ENCODE results near the gene XRCC4. TPM values are rescaled to one million over a fixed set of nuclear protein-coding genes. Genes with fewer than 3 reads are reported as not detected.
"Not testable (repeated sequence)": the region's sequence is repeated elsewhere in the genome, so short reads cannot be mapped to it uniquely, and the experiment has no call there.

XRCC4 gene
- total RNA-seq, 1 experiment from 2014 or later = 12.2 TPM

- no peak for DNase-seq
- Histone ChIP-seq H3K36me3 (replicated peaks; ENCODE audit: control insufficient read depth, insufficient read depth, low read length) (no peaks in the 10 kb centered on the region), H3K27me3 (ENCODE audit: control insufficient read depth, insufficient read depth, low read length) (no peaks in the 10 kb centered on the region), H3K4me3 (ENCODE audit: insufficient read depth, low read depth, low read length) (no peak overlapping the region)
These were observed 41.1 kb downstream of the XRCC4 start for GRCh38 chr5:83118471-83118870.

GRCh38 chr5:83118976-83119375, 41.6 kb downstream of the XRCC4 start:
- no peak overlapping the region for H3K4me3 ChIP-seq (ENCODE audit: insufficient read depth, low read depth, low read length)
- DNase-seq = no peak
- no peaks in the 10 kb centered on the region for H3K36me3 ChIP-seq (replicated peaks; ENCODE audit: control insufficient read depth, insufficient read depth, low read length)
- no peaks in the 10 kb centered on the region for H3K27me3 ChIP-seq (ENCODE audit: control insufficient read depth, insufficient read depth, low read length)

GRCh38 chr5:83124593-83124992, 47.2 kb downstream of the XRCC4 start:
- DNase-seq = no peak
- Histone ChIP-seq H3K4me3 (ENCODE audit: insufficient read depth, low read depth, low read length) (no peak overlapping the region), H3K27me3 (ENCODE audit: control insufficient read depth, insufficient read depth, low read length) (no peaks in the 10 kb centered on the region), H3K36me3 (replicated peaks; ENCODE audit: control insufficient read depth, insufficient read depth, low read length) (no peaks in the 10 kb centered on the region)

- DNase-seq = no peak
- H3K36me3 ChIP-seq (replicated peaks; ENCODE audit: control insufficient read depth, insufficient read depth, low read length) = no peaks in the 10 kb centered on the region
- H3K4me3 ChIP-seq (ENCODE audit: insufficient read depth, low read depth, low read length) = no peak overlapping the region
- no peaks in the 10 kb centered on the region for H3K27me3 ChIP-seq (ENCODE audit: control insufficient read depth, insufficient read depth, low read length)
These were observed 48.2 kb downstream of the XRCC4 start for GRCh38 chr5:83125560-83125959.

- H3K36me3 ChIP-seq (replicated peaks; ENCODE audit: control insufficient read depth, insufficient read depth, low read length) = no peaks in the 10 kb centered on the region
- no peak for DNase-seq
- H3K4me3 ChIP-seq (ENCODE audit: insufficient read depth, low read depth, low read length) = no peak overlapping the region
- no peaks in the 10 kb centered on the region for H3K27me3 ChIP-seq (ENCODE audit: control insufficient read depth, insufficient read depth, low read length)
These were observed 49.2 kb downstream of the XRCC4 start for GRCh38 chr5:83126501-83126900.

GRCh38 chr5:83133797-83134196, 56.5 kb downstream of the XRCC4 start:
- Histone ChIP-seq H3K27me3 (ENCODE audit: control insufficient read depth, insufficient read depth, low read length) (no peaks in the 10 kb centered on the region), H3K36me3 (replicated peaks; ENCODE audit: control insufficient read depth, insufficient read depth, low read length) (no peaks in the 10 kb centered on the region), H3K4me3 (ENCODE audit: insufficient read depth, low read depth, low read length) (no peak overlapping the region)
- peak; percentile 2 for DNase-seq

- Histone ChIP-seq H3K4me3 (ENCODE audit: insufficient read depth, low read depth, low read length) (no peak overlapping the region), H3K27me3 (ENCODE audit: control insufficient read depth, insufficient read depth, low read length) (no peaks in the 10 kb centered on the region), H3K36me3 (replicated peaks; ENCODE audit: control insufficient read depth, insufficient read depth, low read length) (no peaks in the 10 kb centered on the region)
- DNase-seq = no peak
These were observed 65.2 kb downstream of the XRCC4 start for GRCh38 chr5:83142526-83142925.

GRCh38 chr5:83145241-83145640, 67.9 kb downstream of the XRCC4 start:
- Histone ChIP-seq H3K4me3 (ENCODE audit: insufficient read depth, low read depth, low read length) (no peak overlapping the region), H3K27me3 (ENCODE audit: control insufficient read depth, insufficient read depth, low read length) (no peaks in the 10 kb centered on the region), H3K36me3 (replicated peaks; ENCODE audit: control insufficient read depth, insufficient read depth, low read length) (no peaks in the 10 kb centered on the region)
- no peak for DNase-seq

- no peak for DNase-seq
- no peaks in the 10 kb centered on the region for H3K27me3 ChIP-seq (ENCODE audit: control insufficient read depth, insufficient read depth, low read length)
- no peaks in the 10 kb centered on the region for H3K36me3 ChIP-seq (replicated peaks; ENCODE audit: control insufficient read depth, insufficient read depth, low read length)
- H3K4me3 ChIP-seq (ENCODE audit: insufficient read depth, low read depth, low read length) = no peak overlapping the region
These were observed 68.6 kb downstream of the XRCC4 start for GRCh38 chr5:83145882-83146331.

- DNase-seq = no peak
- Histone ChIP-seq H3K36me3 (replicated peaks; ENCODE audit: control insufficient read depth, insufficient read depth, low read length) (no peaks in the 10 kb centered on the region), H3K27me3 (ENCODE audit: control insufficient read depth, insufficient read depth, low read length) (no peaks in the 10 kb centered on the region), H3K4me3 (ENCODE audit: insufficient read depth, low read depth, low read length) (no peak overlapping the region)
These were observed 69.1 kb downstream of the XRCC4 start for GRCh38 chr5:83146441-83146840.

GRCh38 chr5:83147593-83147992, 70.2 kb downstream of the XRCC4 start:
- no peak for DNase-seq
- H3K27me3 ChIP-seq (ENCODE audit: control insufficient read depth, insufficient read depth, low read length) = no peaks in the 10 kb centered on the region
- no peak overlapping the region for H3K4me3 ChIP-seq (ENCODE audit: insufficient read depth, low read depth, low read length)
- H3K36me3 ChIP-seq (replicated peaks; ENCODE audit: control insufficient read depth, insufficient read depth, low read length) = no peaks in the 10 kb centered on the region

- DNase-seq = no peak
- H3K4me3 ChIP-seq (ENCODE audit: insufficient read depth, low read depth, low read length) = no peak overlapping the region
- H3K36me3 ChIP-seq (replicated peaks; ENCODE audit: control insufficient read depth, insufficient read depth, low read length) = no peaks in the 10 kb centered on the region
- H3K27me3 ChIP-seq (ENCODE audit: control insufficient read depth, insufficient read depth, low read length) = no peaks in the 10 kb centered on the region
These were observed 71.0 kb downstream of the XRCC4 start for GRCh38 chr5:83148370-83148769.

GRCh38 chr5:83149671-83150070, 72.3 kb downstream of the XRCC4 start:
- no peak overlapping the region for H3K4me3 ChIP-seq (ENCODE audit: insufficient read depth, low read depth, low read length)
- no peak for DNase-seq
- no peaks in the 10 kb centered on the region for H3K36me3 ChIP-seq (replicated peaks; ENCODE audit: control insufficient read depth, insufficient read depth, low read length)
- no peaks in the 10 kb centered on the region for H3K27me3 ChIP-seq (ENCODE audit: control insufficient read depth, insufficient read depth, low read length)

- DNase-seq = no peak
- Histone ChIP-seq H3K36me3 (replicated peaks; ENCODE audit: control insufficient read depth, insufficient read depth, low read length) (no peaks in the 10 kb centered on the region), H3K27me3 (ENCODE audit: control insufficient read depth, insufficient read depth, low read length) (no peaks in the 10 kb centered on the region), H3K4me3 (ENCODE audit: insufficient read depth, low read depth, low read length) (no peak overlapping the region)
These were observed 74.5 kb downstream of the XRCC4 start for GRCh38 chr5:83151821-83152220.

- H3K4me3 ChIP-seq (ENCODE audit: insufficient read depth, low read depth, low read length); DNase-seq; H3K36me3 ChIP-seq (replicated peaks; ENCODE audit: control insufficient read depth, insufficient read depth, low read length); H3K27me3 ChIP-seq (ENCODE audit: control insufficient read depth, insufficient read depth, low read length): not testable (repeated sequence)
These were observed 75.6 kb downstream of the XRCC4 start for GRCh38 chr5:83152996-83153395.

- H3K4me3 ChIP-seq (ENCODE audit: insufficient read depth, low read depth, low read length) = no peak overlapping the region
These were observed 78.7 kb downstream of the XRCC4 start for GRCh38 chr5:83156001-83156400.

More at GRCh38 chr5:83156001-83156400, 78.7 kb downstream of the XRCC4 start:
- Histone ChIP-seq H3K36me3 (replicated peaks; ENCODE audit: control insufficient read depth, insufficient read depth, low read length) (no peaks in the 10 kb centered on the region), H3K27me3 (ENCODE audit: control insufficient read depth, insufficient read depth, low read length) (no peaks in the 10 kb centered on the region)
- no peak for DNase-seq

Measured in H7 (cell line).